Measurements from ENCODE around the gene CRYBA2.

GRCh38 chr2:219035942-219036341, 42.7 kb upstream of the CRYBA2 start:
- TF ChIP-seq POLR2AphosphoS5 (IDR thresholded peaks at IDR 0.05; ENCODE audit: borderline replicate concordance, low read depth, low read length), result no peak
- no peak for TF ChIP-seq EZH2 (IDR thresholded peaks at IDR 0.05)
- TF ChIP-seq FOXP2 (optimal IDR thresholded peaks at IDR 0.05; ENCODE audit: control extremely low read depth, extremely low read length, insufficient read depth), result no peak
